Progenitor cell of endocrine pancreas (in vitro differentiated cells): ENCODE measurements around the gene ZDHHC6. TPM values are rescaled to one million over a fixed set of nuclear protein-coding genes. Genes with fewer than 3 reads are reported as not detected.
"Not testable (repeated sequence)": the region's sequence is repeated elsewhere in the genome, so short reads cannot be mapped to it uniquely, and the experiment has no call there.

Source experiments
- DNase-seq: peaks from one replicate; pipeline ENCODE4 v3.0.0; 2021; ENCODE audit warnings: low spot score; ENCODE audit not compliant: unreplicated experiment
- H3K27ac Mint-ChIP-seq: 2 replicates; pipeline ENCODE4 v1.8.0; 2021; ENCODE audit warnings: mild to moderate bottlenecking, moderate library complexity, mixed read lengths
- H3K27me3 Mint-ChIP-seq: 2 replicates; pipeline ENCODE4 v1.8.0; 2021; ENCODE audit warnings: mixed read lengths
- H3K36me3 Mint-ChIP-seq: 2 replicates; pipeline ENCODE4 v1.8.0; 2022; ENCODE audit warnings: mixed read lengths; ENCODE audit not compliant: insufficient read depth
- H3K4me1 Mint-ChIP-seq: 2 replicates; pipeline ENCODE4 v1.8.0; 2021; ENCODE audit warnings: low read depth, mixed read lengths
- H3K4me3 Mint-ChIP-seq: 2 replicates; pipeline ENCODE4 v1.8.0; 2021; ENCODE audit warnings: low read depth, mild to moderate bottlenecking, moderate library complexity, mixed read lengths
- H3K9me3 Mint-ChIP-seq: 2 replicates; pipeline ENCODE4 v1.8.0; 2021; ENCODE audit warnings: low read depth, mixed read lengths
- CTCF ChIP-seq: fragments of 200-600 bp; sonication (generic); IDR thresholded peaks from one replicate; pipeline ENCODE4 v1.5.0; 2021; ENCODE audit warnings: antibody characterized with exemption, mild to moderate bottlenecking; ENCODE audit not compliant: unreplicated experiment
- total RNA-seq: library from RNA; stranded (reverse); gene quantifications from 2 replicates; pipeline ENCODE4 v1.2.1, GENCODE V29; 2021

ZDHHC6 gene
- total RNA-seq, 1 donor from 2014 or later = 47.9 TPM

GRCh38 chr10:112421731-112422130 lies 25.0 kb downstream of the ZDHHC6 start:
- Mint-ChIP-seq H3K27ac (no peak overlapping the region), H3K36me3 (no peaks in the 10 kb centered on the region), H3K4me3 (no peak overlapping the region), H3K9me3 (no peaks in the 10 kb centered on the region), H3K4me1 (peaks cover 21% of the 10 kb centered on the region), H3K27me3 (peaks cover 24% of the 10 kb centered on the region)
- DNase-seq = no peak
- no peak for TF ChIP-seq CTCF

- Mint-ChIP-seq H3K9me3 (peaks cover under 1% of the 10 kb centered on the region), H3K36me3 (no peaks in the 10 kb centered on the region), H3K4me3 (no peak overlapping the region), H3K27me3 (peaks cover 20% of the 10 kb centered on the region), H3K27ac (no peak overlapping the region), H3K4me1 (peaks cover 2% of the 10 kb centered on the region)
- TF ChIP-seq CTCF = no peak
- DNase-seq = no peak
Measured at GRCh38 chr10:112412696-112413095, 34.0 kb downstream of the ZDHHC6 start.

- peaks cover 15% of the 10 kb centered on the region for H3K27me3 Mint-ChIP-seq
- H3K36me3 Mint-ChIP-seq = no peaks in the 10 kb centered on the region
- no peak for DNase-seq
- no peak overlapping the region for H3K27ac Mint-ChIP-seq
- H3K4me1 Mint-ChIP-seq = peaks cover 2% of the 10 kb centered on the region
- no peak overlapping the region for H3K4me3 Mint-ChIP-seq
- peaks cover 6% of the 10 kb centered on the region for H3K9me3 Mint-ChIP-seq
- no peak for TF ChIP-seq CTCF
Measured at GRCh38 chr10:112409755-112410154, 37.0 kb downstream of the ZDHHC6 start.

GRCh38 chr10:112409299-112409698 lies 37.4 kb downstream of the ZDHHC6 start:
- H3K4me1 Mint-ChIP-seq = peaks cover 2% of the 10 kb centered on the region
- H3K4me3 Mint-ChIP-seq = no peak overlapping the region
- H3K9me3 Mint-ChIP-seq = peaks cover 6% of the 10 kb centered on the region
- H3K36me3 Mint-ChIP-seq = no peaks in the 10 kb centered on the region
- DNase-seq = no peak
- peaks cover 15% of the 10 kb centered on the region for H3K27me3 Mint-ChIP-seq
- TF ChIP-seq CTCF = no peak
- H3K27ac Mint-ChIP-seq = no peak overlapping the region

GRCh38 chr10:112407696-112408095 lies 39.0 kb downstream of the ZDHHC6 start:
- peaks cover 2% of the 10 kb centered on the region for H3K4me1 Mint-ChIP-seq
- H3K27me3 Mint-ChIP-seq = peaks cover 14% of the 10 kb centered on the region
- no peak for DNase-seq
- no peak for TF ChIP-seq CTCF
- no peaks in the 10 kb centered on the region for H3K36me3 Mint-ChIP-seq
- peaks cover 6% of the 10 kb centered on the region for H3K9me3 Mint-ChIP-seq
- H3K27ac Mint-ChIP-seq = no peak overlapping the region
- no peak overlapping the region for H3K4me3 Mint-ChIP-seq

- not testable (repeated sequence) for H3K27ac Mint-ChIP-seq, H3K9me3 Mint-ChIP-seq, H3K4me3 Mint-ChIP-seq, DNase-seq, H3K4me1 Mint-ChIP-seq, H3K36me3 Mint-ChIP-seq
- H3K27me3 Mint-ChIP-seq = peaks cover 13% of the 10 kb centered on the region
Measured at GRCh38 chr10:112406806-112407205, 39.9 kb downstream of the ZDHHC6 start.
